NCI-H82 treated with DMSO at 0.1 percent for 48 hours (cell line): Measurements from ENCODE around the gene NFKBIA.
"Not testable (repeated sequence)": the region's sequence is repeated elsewhere in the genome, so short reads cannot be mapped to it uniquely, and the experiment has no call there.

Experiments used
- DNase-seq: peaks from one replicate; lab custom pipeline; 2025; ENCODE audit not compliant: unreplicated experiment; lab: John Stamatoyannopoulos, UW

NFKBIA gene

DNA sequence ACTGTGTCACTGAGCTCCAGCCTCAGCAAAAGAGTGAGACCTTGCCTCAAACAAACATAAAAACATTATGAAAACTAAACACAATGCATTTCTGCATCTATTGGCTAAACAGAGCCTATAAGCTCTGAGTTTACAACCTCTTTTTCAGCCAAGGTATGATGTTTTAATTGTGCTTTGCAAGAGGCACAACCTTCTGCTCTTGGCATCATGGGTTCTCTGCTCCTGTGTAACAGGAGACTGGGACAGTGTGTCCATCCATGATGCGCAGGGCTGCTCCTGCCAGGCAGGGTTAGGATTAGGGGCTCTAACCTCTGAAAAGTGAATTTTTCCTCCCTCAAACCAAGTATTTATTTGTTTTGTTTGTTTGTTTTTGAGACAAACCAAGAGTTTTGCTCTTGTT, 5.0 kb upstream of the NFKBIA start:
- DNase-seq = no peak

- no peak for DNase-seq
These were observed 3.5 kb upstream of the NFKBIA start for GRCh38 chr14:35408026-35408425.

GRCh38 chr14:35407306-35407630, 2.7 kb upstream of the NFKBIA start:
- DNase-seq = no peak

DNA sequence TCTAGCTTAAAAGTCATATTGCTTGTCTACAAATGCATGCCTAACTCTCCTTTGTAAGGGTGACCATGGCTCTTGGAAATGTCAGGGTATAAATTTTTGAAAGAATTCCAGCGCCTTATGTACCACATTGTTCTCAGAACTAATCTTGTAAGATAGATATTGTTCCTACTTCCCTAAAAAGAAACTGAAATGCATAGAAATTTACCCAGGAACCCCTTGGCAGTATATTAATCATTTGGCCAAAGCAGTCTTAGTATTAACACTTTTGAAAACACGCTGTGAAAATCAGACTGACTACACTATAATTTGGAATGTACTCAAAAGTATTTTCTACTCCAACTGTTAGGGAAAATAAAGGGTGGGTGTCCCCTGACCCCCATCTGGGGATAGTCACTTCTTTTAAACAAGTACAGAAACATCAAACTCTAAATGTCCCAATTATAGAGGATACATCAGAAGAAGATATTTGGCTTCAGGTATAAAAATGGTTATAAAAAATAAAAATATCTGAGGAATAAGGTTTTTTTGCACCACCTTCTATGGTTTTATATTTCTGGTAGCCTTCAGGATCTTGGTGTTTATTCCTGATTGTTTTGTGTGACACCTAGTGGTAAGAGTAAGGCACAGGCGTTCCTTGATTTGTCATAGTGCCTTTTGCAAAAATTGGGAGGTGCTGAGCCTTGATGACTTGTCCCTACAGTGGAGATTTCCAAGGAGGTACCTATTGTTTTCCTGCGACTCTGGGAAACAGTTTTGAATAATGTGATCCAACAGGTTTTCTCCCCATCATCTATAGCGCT, 2.2 kb upstream of the NFKBIA start:
- DNase-seq = peak; percentile 53

GRCh38 chr14:35406090-35406489, 1.5 kb upstream of the NFKBIA start:
- DNase-seq = no peak

- DNase-seq = no peak
These were observed 901 bp upstream of the NFKBIA start for GRCh38 chr14:35405304-35405996.

DNA sequence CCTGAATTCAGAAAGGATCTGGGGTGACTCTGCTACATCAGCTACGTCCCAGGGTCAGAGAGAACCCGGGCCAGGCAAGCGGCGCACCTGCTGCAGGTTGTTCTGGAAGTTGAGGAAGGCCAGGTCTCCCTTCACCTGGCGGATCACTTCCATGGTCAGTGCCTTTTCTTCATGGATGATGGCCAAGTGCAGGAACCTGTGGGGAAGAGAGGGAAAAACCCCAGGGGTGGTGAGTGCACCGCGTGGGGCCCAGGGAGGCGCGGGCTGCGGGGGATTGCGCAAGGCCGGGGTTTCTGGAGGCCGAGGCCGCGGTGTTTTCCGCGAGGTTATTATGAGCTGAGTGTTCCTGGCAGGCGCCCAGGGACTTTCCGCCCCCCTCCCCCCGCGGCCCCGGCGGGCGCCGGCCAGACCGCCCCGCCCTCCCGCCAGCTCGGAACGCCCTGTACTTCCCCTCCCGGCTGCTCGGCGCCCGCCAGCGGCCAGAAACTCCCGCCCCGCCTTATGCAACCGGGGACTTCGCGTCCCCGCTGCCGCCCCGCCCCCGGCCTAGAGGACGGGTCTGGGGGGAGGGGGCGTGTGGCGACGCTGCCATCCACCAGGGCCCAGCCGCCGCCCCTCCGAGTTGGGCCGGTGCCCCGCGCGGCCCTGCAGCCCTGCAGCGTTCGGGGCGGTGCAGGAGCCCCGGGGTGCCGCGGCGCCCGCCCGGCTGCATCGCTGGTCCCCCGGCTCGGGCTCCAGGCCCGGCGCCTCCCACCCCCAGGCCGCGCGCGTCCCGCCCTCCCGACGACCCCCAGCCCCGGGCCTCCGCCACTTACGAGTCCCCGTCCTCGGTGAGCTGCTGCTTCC, 723 bp downstream of the NFKBIA start:
- DNase-seq = peak; percentile 71

DNA sequence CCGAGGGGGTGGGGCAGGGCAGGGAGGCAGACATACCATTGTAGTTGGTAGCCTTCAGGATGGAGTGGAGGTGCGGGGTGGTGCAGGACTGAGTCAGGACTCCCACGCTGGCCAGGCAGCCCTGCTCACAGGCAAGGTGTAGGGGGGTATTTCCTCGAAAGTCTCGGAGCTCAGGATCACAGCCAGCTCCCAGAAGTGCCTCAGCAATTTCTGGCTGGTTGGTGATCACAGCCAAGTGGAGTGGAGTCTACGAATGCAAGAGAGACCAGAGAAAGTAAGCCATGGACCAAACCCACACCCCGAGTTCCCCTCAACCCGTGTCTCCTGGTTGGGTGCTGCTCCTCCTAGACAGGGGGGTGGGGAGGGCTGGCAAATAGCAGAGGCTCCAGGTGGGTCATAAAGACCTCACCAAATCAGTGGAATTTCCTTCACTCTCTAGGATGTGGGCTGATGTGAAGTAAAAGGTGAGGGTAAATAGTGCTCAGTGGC, 1.4 kb downstream of the NFKBIA start:
- DNase-seq = no peak

DNA sequence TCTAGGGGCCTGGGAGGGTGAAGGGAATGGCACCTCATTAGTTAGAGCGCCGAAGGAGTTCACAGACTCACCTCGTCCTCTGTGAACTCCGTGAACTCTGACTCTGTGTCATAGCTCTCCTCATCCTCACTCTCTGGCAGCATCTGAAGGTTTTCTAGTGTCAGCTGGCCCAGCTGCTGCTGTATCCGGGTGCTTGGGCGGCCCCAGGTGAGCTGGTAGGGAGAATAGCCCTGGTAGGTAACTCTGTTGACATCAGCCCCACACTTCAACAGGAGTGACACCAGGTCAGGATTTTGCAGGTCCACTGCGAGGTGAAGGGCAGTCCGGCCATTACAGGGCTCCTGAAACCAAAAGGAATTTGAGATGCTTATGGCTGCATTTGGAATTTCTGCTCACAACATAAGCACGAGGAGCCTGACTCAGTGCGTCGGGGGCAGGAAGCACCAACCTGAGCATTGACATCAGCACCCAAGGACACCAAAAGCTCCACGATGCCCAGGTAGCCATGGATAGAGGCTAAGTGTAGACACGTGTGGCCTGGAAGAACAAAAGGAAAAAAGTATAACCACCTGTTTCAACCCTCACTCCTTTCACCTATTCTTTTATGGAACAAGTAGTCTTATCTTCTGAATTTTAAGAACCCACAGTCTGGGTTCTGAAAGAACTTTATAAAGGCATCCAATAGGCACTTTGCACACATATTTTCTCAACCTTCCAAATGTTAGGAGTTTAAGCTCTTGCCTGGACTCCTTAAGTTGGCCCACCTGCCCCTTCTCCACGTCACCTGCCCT, 2.0 kb downstream of the NFKBIA start:
- DNase-seq = no peak

GRCh38 chr14:35401422-35402265, 2.9 kb downstream of the NFKBIA start:
- DNase-seq = no peak

DNA sequence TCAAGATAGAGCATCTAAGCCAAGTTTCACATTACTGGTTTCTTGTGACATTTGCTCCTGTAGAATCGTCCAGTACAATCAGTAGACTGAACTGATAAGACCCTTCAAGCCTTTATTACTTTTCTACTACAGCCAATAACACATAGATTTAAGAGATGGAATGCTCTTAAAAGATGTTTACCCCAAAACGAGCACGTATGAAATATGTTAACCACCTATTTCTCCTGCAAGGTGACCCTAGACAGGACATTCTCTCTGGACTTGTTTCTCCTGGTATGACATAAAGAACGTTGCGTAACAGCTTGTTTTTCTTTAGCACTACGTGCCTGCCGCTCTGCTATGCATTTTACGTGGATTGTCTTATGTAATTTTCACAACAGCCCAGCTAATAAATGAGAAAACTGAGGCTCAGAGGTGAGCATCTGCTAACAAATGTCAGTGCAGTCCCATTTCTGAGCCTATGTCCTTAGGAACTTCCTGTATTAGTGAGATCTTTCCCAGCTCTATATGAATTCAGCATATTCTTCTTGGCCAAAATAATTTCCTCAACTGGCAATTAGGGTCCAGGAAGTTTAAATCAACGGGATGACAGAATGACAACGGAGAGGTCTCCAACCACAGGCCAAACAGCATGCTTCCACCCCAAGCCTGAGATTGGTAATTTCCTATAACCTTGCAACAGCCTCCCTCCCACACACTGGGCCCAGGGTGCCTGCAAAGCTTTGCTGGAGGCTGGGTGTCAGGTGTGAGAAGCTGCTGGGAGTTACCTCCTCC, 3.7 kb downstream of the NFKBIA start:
- DNase-seq = no peak

DNA sequence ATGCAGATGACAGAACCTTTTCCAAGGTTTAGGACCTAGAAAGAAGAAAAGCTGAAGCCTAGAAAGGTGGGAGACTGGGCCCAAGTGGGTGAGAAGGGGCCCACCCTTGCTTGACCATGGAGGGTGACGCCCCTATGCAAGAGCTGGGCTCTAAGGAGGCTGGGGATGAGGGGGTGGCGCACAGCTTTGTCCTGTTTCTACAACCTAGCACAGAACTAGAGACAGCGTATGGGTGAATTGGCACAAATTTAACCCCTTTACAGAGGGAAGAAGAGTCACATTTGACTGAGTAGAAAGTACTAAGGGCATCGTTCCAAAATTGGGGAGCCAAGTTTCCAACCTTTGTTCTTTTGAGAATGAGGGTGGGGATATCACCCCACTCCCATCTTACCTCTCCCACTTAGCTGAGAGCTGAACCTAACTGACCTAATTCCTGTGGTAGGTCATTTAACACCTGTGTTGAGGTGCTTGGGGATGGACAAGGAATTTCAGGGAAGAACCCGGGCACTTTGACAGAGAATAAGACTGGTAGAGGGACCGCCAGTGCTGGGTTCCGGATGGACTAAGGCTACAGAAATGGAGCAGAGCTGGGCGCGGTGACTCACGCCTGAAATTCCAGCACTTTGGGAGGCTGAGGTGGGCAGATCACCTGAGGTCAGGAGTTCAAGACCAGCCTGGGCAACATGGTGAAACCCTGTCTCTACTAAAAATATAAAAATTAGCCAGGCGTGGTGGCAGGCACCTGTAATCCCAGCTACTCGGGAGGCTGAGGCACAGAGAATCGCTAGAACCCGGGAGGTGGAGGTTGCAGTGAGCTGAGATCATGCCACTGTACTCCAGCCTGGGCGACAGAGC, 5.2 kb downstream of the NFKBIA start:
- DNase-seq = no peak

GRCh38 chr14:35398071-35398584, 6.4 kb downstream of the NFKBIA start:
- no peak for DNase-seq

DNA sequence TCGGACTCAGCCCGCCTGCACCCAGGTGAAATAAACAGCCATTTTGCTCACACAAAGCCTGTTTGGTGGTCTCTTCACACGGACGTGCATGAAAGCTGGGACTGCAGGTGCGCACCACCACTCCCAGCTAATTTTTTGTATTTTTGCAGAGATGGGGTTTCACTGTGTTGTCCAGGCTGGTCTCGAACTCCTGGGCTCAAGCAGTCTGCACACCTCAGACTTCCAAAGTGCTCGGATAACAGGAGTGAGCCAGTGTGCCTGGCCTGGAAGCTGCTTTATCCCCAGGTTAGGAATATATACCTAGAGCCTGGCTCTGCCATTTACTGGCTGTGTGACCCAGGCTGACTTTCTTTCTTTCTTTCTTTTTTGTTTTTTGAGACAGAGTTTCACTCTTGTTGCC, 7.9 kb downstream of the NFKBIA start:
- not testable (repeated sequence) for DNase-seq

DNA sequence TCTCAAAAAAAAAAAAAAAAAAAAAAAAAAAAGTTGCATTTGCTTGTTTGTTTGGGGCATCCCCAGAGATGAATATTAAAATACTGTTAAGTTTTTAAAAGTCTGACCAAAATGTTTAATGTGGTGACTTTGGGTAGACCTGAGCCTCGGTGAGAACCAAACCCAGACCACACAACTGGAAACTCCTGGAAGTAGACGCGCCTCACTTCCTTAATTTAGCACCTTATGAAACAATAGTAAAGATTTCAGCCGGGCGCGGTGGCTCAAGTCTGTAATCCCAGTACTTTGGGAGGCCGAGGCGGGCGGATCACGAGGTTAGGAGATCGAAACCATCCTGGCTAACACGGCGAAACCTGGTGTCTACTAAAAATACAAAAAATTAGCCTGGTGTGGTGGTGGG, 9.3 kb downstream of the NFKBIA start:
- DNase-seq = no peak

DNA sequence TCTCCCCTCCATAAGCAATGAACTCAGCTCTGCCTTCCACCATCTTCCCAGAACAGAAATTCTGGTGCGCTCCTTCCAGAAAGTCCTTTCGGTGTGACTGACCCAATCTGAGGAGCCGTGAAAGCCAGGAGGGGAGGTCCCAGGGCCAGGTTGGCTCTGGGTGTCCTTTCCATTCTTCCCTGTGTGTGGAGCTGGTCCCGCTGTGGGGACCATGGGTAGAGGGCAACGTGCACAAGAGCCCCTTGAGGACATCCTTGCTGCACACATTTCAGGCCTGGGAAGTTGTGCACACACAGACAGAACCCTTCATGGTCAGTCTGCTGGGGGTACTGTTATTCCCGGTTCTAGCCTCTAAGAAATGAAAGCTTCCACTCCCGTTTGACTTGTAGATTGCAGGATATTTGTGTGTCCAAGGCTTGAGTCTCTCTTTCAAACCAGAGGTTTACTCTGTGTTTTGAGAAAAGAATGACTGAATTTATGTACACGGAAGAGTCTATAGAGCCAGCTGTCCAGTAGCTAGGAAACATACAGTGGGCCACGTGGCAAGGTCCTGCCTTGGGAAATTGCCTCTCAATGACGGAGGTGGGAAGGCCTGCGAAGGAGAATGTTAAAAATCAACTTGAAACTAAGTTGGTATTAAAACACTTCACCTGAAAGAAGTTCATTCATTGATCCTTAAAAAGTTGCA, 10.1 kb downstream of the NFKBIA start:
- DNase-seq = no peak

DNA sequence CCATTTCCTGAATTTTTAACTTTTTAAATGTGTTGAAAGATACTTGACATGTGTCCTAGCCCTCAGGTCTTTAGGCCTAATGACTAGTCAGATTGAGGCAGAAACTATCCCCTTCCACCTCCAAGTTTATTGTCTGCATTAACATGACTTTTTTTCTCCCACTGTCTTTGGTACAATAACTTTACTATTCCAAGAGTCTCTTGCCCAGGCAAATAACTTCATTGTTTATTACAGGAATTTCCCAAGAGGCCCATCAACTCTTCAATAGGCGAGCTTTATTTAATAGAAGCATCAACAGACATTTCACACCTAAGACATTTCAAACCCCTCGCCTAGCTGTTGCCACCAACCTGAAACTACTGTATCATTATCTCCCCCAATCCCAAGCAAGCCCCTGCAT, 10.7 kb downstream of the NFKBIA start:
- no peak for DNase-seq

- no peak for DNase-seq
These were observed 12.4 kb downstream of the NFKBIA start for GRCh38 chr14:35392103-35392502.
